Measurements from ENCODE around the gene DES. TPM values are rescaled to one million over a fixed set of nuclear protein-coding genes. Genes with fewer than 3 reads are reported as not detected.

The DES gene
- total and polyA plus RNA-seq, 2 experiments from 2014 or later, result 1.3 to 2.0 TPM

GRCh38 chr2:219459460-219460311 lies 41.5 kb downstream of the DES start:
- Mint-ChIP-seq H3K9me3 (no peaks in the 10 kb centered on the region), H3K27me3 (ENCODE audit: insufficient read depth, low read depth, poor library complexity) (peaks cover 18% of the 10 kb centered on the region), H3K4me1 (peaks cover 38% of the 10 kb centered on the region), H3K4me3 (peak overlapping the region; percentile 55; the same call in 1 of the 3 replicates), H3K27ac (no peak overlapping the region), H3K36me3 (ENCODE audit: low read depth) (peaks cover 11% of the 10 kb centered on the region)
- ATAC-seq (peak; percentile 63), DNase-seq (ENCODE audit: low spot score) (peak; percentile 88)
- H3K9me2 ChIP-seq (ENCODE audit: insufficient read depth), result no peaks in the 10 kb centered on the region
- peaks cover 4% of the 10 kb centered on the region; the same call in 1 of the 2 replicates for H3F3A ChIP-seq (replicated peaks; ENCODE audit: low read depth)
- H3K27ac ChIP-seq (ENCODE audit: low read depth), result no peak overlapping the region
- no peaks in the 10 kb centered on the region for H3K36me3 ChIP-seq (ENCODE audit: insufficient read depth)
- peaks cover 24% of the 10 kb centered on the region for H3K4me1 ChIP-seq (ENCODE audit: insufficient read depth)
- H3K4me3 ChIP-seq, result no peak overlapping the region
- H3K27me3 ChIP-seq (ENCODE audit: insufficient read depth), result no peaks in the 10 kb centered on the region
- H3K79me2 ChIP-seq (replicated peaks; ENCODE audit: insufficient read depth), result no peaks in the 10 kb centered on the region
- no peak overlapping the region for H2AFZ ChIP-seq
- peak overlapping the region; percentile 69 for H3K4me2 ChIP-seq
- no peaks in the 10 kb centered on the region for H4K20me1 ChIP-seq (replicated peaks; ENCODE audit: insufficient read depth)
- no peak for TF ChIP-seq EZH2 (IDR thresholded peaks at IDR 0.05; ENCODE audit: low read depth, unreplicated experiment)
- peak; percentile 69 to 91 for TF ChIP-seq CTCF (conservative IDR thresholded peaks at IDR 0.05; ENCODE audit: low read depth in 2 of 2)
- TF ChIP-seq ZNF331 (CRISPR knock-in tag; IDR thresholded peaks at IDR 0.05; ENCODE audit: low read depth), result no peak
- TF ChIP-seq, protein P1, sequence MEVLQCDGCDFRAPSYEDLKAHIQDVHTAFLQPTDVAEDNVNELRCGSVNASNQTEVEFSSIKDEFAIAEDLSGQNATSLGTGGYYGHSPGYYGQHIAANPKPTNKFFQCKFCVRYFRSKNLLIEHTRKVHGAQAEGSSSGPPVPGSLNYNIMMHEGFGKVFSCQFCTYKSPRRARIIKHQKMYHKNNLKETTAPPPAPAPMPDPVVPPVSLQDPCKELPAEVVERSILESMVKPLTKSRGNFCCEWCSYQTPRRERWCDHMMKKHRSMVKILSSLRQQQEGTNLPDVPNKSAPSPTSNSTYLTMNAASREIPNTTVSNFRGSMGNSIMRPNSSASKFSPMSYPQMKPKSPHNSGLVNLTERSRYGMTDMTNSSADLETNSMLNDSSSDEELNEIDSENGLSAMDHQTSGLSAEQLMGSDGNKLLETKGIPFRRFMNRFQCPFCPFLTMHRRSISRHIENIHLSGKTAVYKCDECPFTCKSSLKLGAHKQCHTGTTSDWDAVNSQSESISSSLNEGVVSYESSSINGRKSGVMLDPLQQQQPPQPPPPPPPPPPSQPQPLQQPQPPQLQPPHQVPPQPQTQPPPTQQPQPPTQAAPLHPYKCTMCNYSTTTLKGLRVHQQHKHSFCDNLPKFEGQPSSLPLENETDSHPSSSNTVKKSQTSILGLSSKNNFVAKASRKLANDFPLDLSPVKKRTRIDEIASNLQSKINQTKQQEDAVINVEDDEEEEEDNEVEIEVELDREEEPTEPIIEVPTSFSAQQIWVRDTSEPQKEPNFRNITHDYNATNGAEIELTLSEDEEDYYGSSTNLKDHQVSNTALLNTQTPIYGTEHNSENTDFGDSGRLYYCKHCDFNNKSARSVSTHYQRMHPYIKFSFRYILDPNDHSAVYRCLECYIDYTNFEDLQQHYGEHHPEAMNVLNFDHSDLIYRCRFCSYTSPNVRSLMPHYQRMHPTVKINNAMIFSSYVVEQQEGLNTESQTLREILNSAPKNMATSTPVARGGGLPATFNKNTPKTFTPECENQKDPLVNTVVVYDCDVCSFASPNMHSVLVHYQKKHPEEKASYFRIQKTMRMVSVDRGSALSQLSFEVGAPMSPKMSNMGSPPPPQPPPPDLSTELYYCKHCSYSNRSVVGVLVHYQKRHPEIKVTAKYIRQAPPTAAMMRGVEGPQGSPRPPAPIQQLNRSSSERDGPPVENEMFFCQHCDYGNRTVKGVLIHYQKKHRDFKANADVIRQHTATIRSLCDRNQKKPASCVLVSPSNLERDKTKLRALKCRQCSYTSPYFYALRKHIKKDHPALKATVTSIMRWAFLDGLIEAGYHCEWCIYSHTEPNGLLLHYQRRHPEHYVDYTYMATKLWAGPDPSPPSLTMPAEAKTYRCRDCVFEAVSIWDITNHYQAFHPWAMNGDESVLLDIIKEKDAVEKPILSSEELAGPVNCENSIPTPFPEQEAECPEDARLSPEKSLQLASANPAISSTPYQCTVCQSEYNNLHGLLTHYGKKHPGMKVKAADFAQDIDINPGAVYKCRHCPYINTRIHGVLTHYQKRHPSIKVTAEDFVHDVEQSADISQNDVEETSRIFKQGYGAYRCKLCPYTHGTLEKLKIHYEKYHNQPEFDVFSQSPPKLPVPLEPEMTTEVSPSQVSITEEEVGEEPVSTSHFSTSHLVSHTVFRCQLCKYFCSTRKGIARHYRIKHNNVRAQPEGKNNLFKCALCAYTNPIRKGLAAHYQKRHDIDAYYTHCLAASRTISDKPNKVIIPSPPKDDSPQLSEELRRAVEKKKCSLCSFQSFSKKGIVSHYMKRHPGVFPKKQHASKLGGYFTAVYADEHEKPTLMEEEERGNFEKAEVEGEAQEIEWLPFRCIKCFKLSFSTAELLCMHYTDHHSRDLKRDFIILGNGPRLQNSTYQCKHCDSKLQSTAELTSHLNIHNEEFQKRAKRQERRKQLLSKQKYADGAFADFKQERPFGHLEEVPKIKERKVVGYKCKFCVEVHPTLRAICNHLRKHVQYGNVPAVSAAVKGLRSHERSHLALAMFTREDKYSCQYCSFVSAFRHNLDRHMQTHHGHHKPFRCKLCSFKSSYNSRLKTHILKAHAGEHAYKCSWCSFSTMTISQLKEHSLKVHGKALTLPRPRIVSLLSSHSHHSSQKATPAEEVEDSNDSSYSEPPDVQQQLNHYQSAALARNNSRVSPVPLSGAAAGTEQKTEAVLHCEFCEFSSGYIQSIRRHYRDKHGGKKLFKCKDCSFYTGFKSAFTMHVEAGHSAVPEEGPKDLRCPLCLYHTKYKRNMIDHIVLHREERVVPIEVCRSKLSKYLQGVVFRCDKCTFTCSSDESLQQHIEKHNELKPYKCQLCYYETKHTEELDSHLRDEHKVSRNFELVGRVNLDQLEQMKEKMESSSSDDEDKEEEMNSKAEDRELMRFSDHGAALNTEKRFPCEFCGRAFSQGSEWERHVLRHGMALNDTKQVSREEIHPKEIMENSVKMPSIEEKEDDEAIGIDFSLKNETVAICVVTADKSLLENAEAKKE (CRISPR knock-in tag; IDR thresholded peaks at IDR 0.05), result no peak
